Measurements from ENCODE around the gene EPHA6. TPM values are rescaled to one million over a fixed set of nuclear protein-coding genes. Genes with fewer than 3 reads are reported as not detected.

The EPHA6 gene
- total RNA-seq, 1 experiment from 2014 or later, result 0.61 TPM

DNA sequence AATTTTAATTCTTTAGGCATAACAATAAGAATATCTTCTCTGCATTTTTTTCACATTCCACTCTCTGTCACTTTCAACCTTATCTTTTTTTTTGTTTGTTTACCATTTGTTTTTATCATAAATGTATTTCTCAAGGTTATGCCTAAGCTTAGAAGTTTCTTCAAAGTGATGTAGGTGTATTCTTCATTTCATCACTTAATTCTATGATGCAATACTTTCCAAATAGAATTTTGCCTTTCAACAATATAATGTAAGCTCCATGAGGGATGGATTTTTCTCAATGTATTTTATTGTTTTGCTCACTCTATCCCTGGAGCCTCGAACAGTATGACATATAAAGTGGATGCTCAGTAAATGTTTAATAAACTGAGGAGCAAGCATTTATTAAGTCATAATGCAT, 444.9 kb downstream of the EPHA6 start:
- no peaks in the 10 kb centered on the region for H3K27me3 ChIP-seq (ENCODE audit: insufficient read depth, low read length)
- Mint-ChIP-seq H3K27ac (peak overlapping the region in 1 of 3 experiments; percentile 67; a peak in 1 of 7 replicates), H3K27me3 (ENCODE audit: low read depth) (no peaks in the 10 kb centered on the region), H3K9me3 (peaks cover 0 to 3% of the 10 kb centered on the region in 2 experiments; a peak in 1 of 5 replicates), H3K4me1 (peaks cover 19 to 23% of the 10 kb centered on the region in 2 experiments), H3K36me3 (ENCODE audit: insufficient read depth in 1 of 3, low read depth in 3 of 3) (peaks cover 0 to 3% (median 0%) of the 10 kb centered on the region in 3 experiments; a peak in 1 of 7 replicates), H3K4me3 (no peak overlapping the region)
- H3K79me2 ChIP-seq (ENCODE audit: insufficient read depth, low read length), result no peaks in the 10 kb centered on the region
- no peak overlapping the region for H3K14ac ChIP-seq (ENCODE audit: insufficient read depth, low read length)
- H2BK12ac ChIP-seq (ENCODE audit: insufficient read length, low read depth, low read length), result no peak overlapping the region
- no CpG with 5 or more reads among the region's 1 CpG for WGBS (ENCODE audit: extremely low coverage, insufficient read length, low lambda C conversion rate)
- TF ChIP-seq, protein P1, sequence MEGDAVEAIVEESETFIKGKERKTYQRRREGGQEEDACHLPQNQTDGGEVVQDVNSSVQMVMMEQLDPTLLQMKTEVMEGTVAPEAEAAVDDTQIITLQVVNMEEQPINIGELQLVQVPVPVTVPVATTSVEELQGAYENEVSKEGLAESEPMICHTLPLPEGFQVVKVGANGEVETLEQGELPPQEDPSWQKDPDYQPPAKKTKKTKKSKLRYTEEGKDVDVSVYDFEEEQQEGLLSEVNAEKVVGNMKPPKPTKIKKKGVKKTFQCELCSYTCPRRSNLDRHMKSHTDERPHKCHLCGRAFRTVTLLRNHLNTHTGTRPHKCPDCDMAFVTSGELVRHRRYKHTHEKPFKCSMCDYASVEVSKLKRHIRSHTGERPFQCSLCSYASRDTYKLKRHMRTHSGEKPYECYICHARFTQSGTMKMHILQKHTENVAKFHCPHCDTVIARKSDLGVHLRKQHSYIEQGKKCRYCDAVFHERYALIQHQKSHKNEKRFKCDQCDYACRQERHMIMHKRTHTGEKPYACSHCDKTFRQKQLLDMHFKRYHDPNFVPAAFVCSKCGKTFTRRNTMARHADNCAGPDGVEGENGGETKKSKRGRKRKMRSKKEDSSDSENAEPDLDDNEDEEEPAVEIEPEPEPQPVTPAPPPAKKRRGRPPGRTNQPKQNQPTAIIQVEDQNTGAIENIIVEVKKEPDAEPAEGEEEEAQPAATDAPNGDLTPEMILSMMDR (conservative IDR thresholded peaks at IDR 0.05), result no peak
- no peak overlapping the region for H3T11ph ChIP-seq (ENCODE audit: low read length)
- H4K5ac ChIP-seq (ENCODE audit: insufficient read length, low read depth, low read length), result no peak overlapping the region
- no peak overlapping the region for H3K9ac ChIP-seq (ENCODE audit: extremely low read depth, insufficient read length, low read length)
- H3K18ac ChIP-seq (ENCODE audit: insufficient read length, low read depth, low read length), result no peak overlapping the region
- no peak overlapping the region for H2AFZ ChIP-seq (ENCODE audit: low read length)
- no peaks in the 10 kb centered on the region for H3K23me2 ChIP-seq (ENCODE audit: insufficient read length, low read depth, low read length, poor library complexity, severe bottlenecking)
- peaks cover 3% of the 10 kb centered on the region; the same call in 1 of the 2 replicates for H3K4me1 ChIP-seq (ENCODE audit: insufficient read depth, low read length)
- no peaks in the 10 kb centered on the region for H3K9me3 ChIP-seq (ENCODE audit: control insufficient read depth, low read depth, low read length)
- H2BK5ac ChIP-seq (ENCODE audit: insufficient read length, low read length), result no peak overlapping the region
- H2AK5ac ChIP-seq (ENCODE audit: insufficient read length, low read length), result no peak overlapping the region
- DNase-seq, result no peak
- H2BK15ac ChIP-seq (ENCODE audit: low read depth, low read length), result no peak overlapping the region
- no peaks in the 10 kb centered on the region for H4K20me1 ChIP-seq (ENCODE audit: control insufficient read depth, insufficient read depth, insufficient read length)
- no peak overlapping the region for H3K56ac ChIP-seq (ENCODE audit: insufficient read length, low read depth, low read length)
- H3K23ac ChIP-seq (ENCODE audit: insufficient read length, low read depth, low read length), result no peak overlapping the region
- no peak overlapping the region for H3K4me2 ChIP-seq (ENCODE audit: insufficient read depth, insufficient read length, low read length)
- H3K27ac ChIP-seq (ENCODE audit: insufficient read length, low read depth, low read length), result no peak overlapping the region
- H2BK20ac ChIP-seq (ENCODE audit: low read depth, low read length, poor library complexity, severe bottlenecking), result no peak overlapping the region
- no peak overlapping the region for H3K4ac ChIP-seq (ENCODE audit: low read depth, low read length)
- no peak overlapping the region for H4K8ac ChIP-seq (replicated peaks; ENCODE audit: insufficient read length, low read depth, low read length)
- H3K79me1 ChIP-seq (ENCODE audit: insufficient read depth, low read depth, low read length, poor library complexity, severe bottlenecking), result no peaks in the 10 kb centered on the region
- no peak overlapping the region for H4K91ac ChIP-seq (ENCODE audit: insufficient read length, low read depth, low read length)
- H2BK120ac ChIP-seq (ENCODE audit: low read depth, low read length, poor library complexity, severe bottlenecking), result no peak overlapping the region
